GM12878 (cell line): ENCODE data around the gene PADI3. TPM values are rescaled to one million over a fixed set of nuclear protein-coding genes. Genes with fewer than 3 reads are reported as not detected.

Source experiments
- ATAC-seq: fragments of 200-7000 bp; cut with Tn5 transposase; 3 replicates; pipeline ENCODE4 v1.9.1; 2020; ENCODE audit warnings: mild to moderate bottlenecking, moderate library complexity
- BruUV-seq: library from RNA; stranded (reverse); fragments of 400-500 nt; replicated peaks from 2 replicates; lab custom pipeline; 2021; lab: Mats Ljungman, UMichigan
- CTCF ChIA-PET: fragments of 300-600 bp; sonication (Branson Sonifier 250); formaldehyde crosslinking; extraction: SDS; loops from one replicate; lab custom pipeline; 2021; ENCODE audit warnings: inconsistent platforms; lab: Yijun Ruan, JAX
- POLR2A ChIA-PET: fragments of 350-600 bp; formaldehyde crosslinking; extraction: SDS; loops from one replicate; lab custom pipeline; 2021; ENCODE audit warnings: inconsistent platforms; lab: Charles Lee
- RAD21 ChIA-PET: fragments of 300-600 bp; sonication (Branson Sonifier 250); formaldehyde crosslinking; loops from one replicate; lab custom pipeline; 2023; ENCODE audit warnings: antibody characterized with exemption; ENCODE audit not compliant: unreplicated experiment; lab: Charles Lee
- SMC1A ChIA-PET: fragments of 300-600 bp; sonication (Branson Sonifier 250); formaldehyde crosslinking; loops from one replicate; lab custom pipeline; 2023; ENCODE audit not compliant: unreplicated experiment, uncharacterized antibody; lab: Charles Lee
- DNase-seq: peaks from one replicate; pipeline ENCODE4 v3.0.0-alpha.2; 2011; ENCODE audit warnings: low read depth, low spot score
- FAIRE-seq: peaks from 3 replicates; lab custom pipeline; 2011; peaks lifted over from hg19 to GRCh38; lab: Jason Lieb, UNC
- H2AFZ ChIP-seq: 2 replicates; pipeline ENCODE4 v1.6.0; 2011; ENCODE audit warnings: low read depth, low read length, control low read depth; ENCODE audit not compliant: control insufficient read depth
- H3K27ac ChIP-seq: 2 replicates; pipeline ENCODE4 v1.5.1; 2011; ENCODE audit warnings: control low read depth; ENCODE audit not compliant: control insufficient read depth, insufficient read depth
- H3K27me3 ChIP-seq, 2 experiments: replicated peaks in 1 of 2; 2 replicates each; pipeline versions ENCODE4 v1.6.0 to v1.6.1; 2011; ENCODE audit warnings: low read length in 1 of 2; ENCODE audit not compliant: control insufficient read depth in 2 of 2, insufficient read depth in 2 of 2
- H3K36me3 ChIP-seq, 2 experiments: 2 replicates each; pipeline ENCODE4 v1.5.1; 2011; ENCODE audit warnings: low read length in 1 of 2; ENCODE audit not compliant: control insufficient read depth in 2 of 2, insufficient read depth in 2 of 2
- H3K4me1 ChIP-seq: 2 replicates; pipeline ENCODE4 v1.6.1; 2011; ENCODE audit warnings: mild to moderate bottlenecking, low read length, moderate library complexity, mixed read lengths; ENCODE audit not compliant: control insufficient read depth, insufficient read depth
- H3K4me2 ChIP-seq: 2 replicates; pipeline ENCODE4 v1.6.0; 2011; ENCODE audit warnings: control low read depth; ENCODE audit not compliant: control insufficient read depth, insufficient read depth
- H3K4me3 ChIP-seq: fragments of 200-600 bp; sonication (generic); 2 replicates; pipeline ENCODE4 v1.5.1; 2016
- H3K79me2 ChIP-seq: 2 replicates; pipeline ENCODE4 v1.6.0; 2011; ENCODE audit warnings: low read length; ENCODE audit not compliant: control insufficient read depth, insufficient read depth
- H3K9ac ChIP-seq: 2 replicates; pipeline ENCODE4 v1.8.0; 2011; ENCODE audit warnings: low read length, control low read depth, mixed read lengths; ENCODE audit not compliant: control insufficient read depth, insufficient read depth
- H3K9me3 ChIP-seq: replicated peaks from 3 replicates; pipeline ENCODE4 v1.5.1; 2011; ENCODE audit warnings: mild to moderate bottlenecking, low read length; ENCODE audit not compliant: control insufficient read depth, insufficient read depth
- H4K20me1 ChIP-seq: 2 replicates; pipeline ENCODE4 v1.6.0; 2011; ENCODE audit not compliant: control insufficient read depth, insufficient read depth
- WGBS: methylation state at CpG from one replicate; pipeline ENCODE4 v1.1.6; 2016; ENCODE audit warnings: low lambda C conversion rate; ENCODE audit not compliant: insufficient replicate concordance, insufficient coverage; ENCODE audit errors: missing lambda C conversion rate; 5-methylcytosine and 5-hydroxymethylcytosine counted together
- in situ Hi-C: fragments of 300-500 bp; cut with MboI; formaldehyde crosslinking; loops from 9 replicates; pipeline ENCODE4 v1.14.3; 2018; ENCODE audit warnings: mixed read lengths
- intact Hi-C: fragments of 100-400 bp; cut with micrococcal nuclease; formaldehyde crosslinking; loops from one replicate; pipeline ENCODE4 v1.14.2; 2022; ENCODE audit not compliant: unreplicated experiment
- polyA plus RNA-seq, 11 experiments: library from polyadenylated mRNA; depleted of rRNA in 4 of 11; unstranded in 6 of 11; stranded (reverse) in 5 of 11; fragments of >200 nt; fragmentation: Nextera tagmentation in 4 of 11; fragmentation: Illumina TruSeq in 1 of 11; extraction: Ambion mirVana in 4 of 11; extraction: Trizol in 1 of 11; gene quantifications; 1 replicate in 1 of 11; 2 replicates in 10 of 11; pipeline versions ENCODE4 v1.2.1 to v1.2.3, GENCODE V29; 2011 to 2016; ENCODE audit warnings: inconsistent platforms in 2 of 11, missing spikeins in 2 of 11, low read depth in 1 of 11
- total RNA-seq, 4 experiments: library from RNA; depleted of rRNA in 3 of 4; stranded (reverse); fragments of >200 nt in 3 of 4; fragmentation: Illumina TruSeq in 1 of 4; extraction: Trizol in 1 of 4; gene quantifications; 2 replicates each; pipeline versions ENCODE4 v1.2.1 to v1.2.3, GENCODE V29; 2013 to 2021
- TF ChIP-seq, protein P1 (sequence below): fragments of 450-650 bp; formaldehyde crosslinking; IDR thresholded peaks from 2 replicates; pipeline ENCODE4 v1.5.0; 2022; ENCODE audit warnings: mild to moderate bottlenecking, missing genetic modification characterization

Gene PADI3
- total and polyA plus RNA-seq, 10 of the 15 experiments (the other 5 are each of a cell fraction or from before 2014, with no cell fraction given), result 0.01 TPM; not detected in 9

GRCh38 chr1:17206196-17206595 is 42.7 kb upstream of the PADI3 start:
- Histone ChIP-seq H3K4me1 (peaks cover 14% of the 10 kb centered on the region), H3K36me3 (no peaks in the 10 kb centered on the region), H3K79me2 (no peaks in the 10 kb centered on the region), H3K9me3 (no peaks in the 10 kb centered on the region), H3K4me3 (no peak overlapping the region), H3K27ac (no peak overlapping the region), H3K4me2 (no peak overlapping the region), H3K9ac (no peak overlapping the region)
- SMC1A ChIA-PET, result interaction anchor here (2.1 to 2.8 kb wide), 3 partner anchors 65 to 81 kb away, joined by 14 to 26 read pairs (median 16); no protein-coding TSS in a partner anchor
- FAIRE-seq, result no peak
- RAD21 ChIA-PET, result interaction anchor here (0.6 to 2.8 kb wide), 5 partner anchors 29 to 83 kb away, joined by 3 to 37 read pairs (median 5); no protein-coding TSS in a partner anchor
- POLR2A ChIA-PET, result no interaction called here
- no peak for ATAC-seq
- DNase-seq, result no peak
- CTCF ChIA-PET, result interaction anchor here (1.1 to 3.4 kb wide), 6 partner anchors 30 to 234 kb away, joined by 3 to 24 read pairs (median 8); no protein-coding TSS in a partner anchor
- intact Hi-C loops, result no loop called here
- in situ Hi-C loops, result no loop called here
- TF ChIP-seq, protein P1, sequence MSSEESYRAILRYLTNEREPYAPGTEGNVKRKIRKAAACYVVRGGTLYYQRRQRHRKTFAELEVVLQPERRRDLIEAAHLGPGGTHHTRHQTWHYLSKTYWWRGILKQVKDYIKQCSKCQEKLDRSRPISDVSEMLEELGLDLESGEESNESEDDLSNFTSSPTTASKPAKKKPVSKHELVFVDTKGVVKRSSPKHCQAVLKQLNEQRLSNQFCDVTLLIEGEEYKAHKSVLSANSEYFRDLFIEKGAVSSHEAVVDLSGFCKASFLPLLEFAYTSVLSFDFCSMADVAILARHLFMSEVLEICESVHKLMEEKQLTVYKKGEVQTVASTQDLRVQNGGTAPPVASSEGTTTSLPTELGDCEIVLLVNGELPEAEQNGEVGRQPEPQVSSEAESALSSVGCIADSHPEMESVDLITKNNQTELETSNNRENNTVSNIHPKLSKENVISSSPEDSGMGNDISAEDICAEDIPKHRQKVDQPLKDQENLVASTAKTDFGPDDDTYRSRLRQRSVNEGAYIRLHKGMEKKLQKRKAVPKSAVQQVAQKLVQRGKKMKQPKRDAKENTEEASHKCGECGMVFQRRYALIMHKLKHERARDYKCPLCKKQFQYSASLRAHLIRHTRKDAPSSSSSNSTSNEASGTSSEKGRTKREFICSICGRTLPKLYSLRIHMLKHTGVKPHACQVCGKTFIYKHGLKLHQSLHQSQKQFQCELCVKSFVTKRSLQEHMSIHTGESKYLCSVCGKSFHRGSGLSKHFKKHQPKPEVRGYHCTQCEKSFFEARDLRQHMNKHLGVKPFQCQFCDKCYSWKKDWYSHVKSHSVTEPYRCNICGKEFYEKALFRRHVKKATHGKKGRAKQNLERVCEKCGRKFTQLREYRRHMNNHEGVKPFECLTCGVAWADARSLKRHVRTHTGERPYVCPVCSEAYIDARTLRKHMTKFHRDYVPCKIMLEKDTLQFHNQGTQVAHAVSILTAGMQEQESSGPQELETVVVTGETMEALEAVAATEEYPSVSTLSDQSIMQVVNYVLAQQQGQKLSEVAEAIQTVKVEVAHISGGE (CRISPR knock-in tag), result no peak
- TF ChIP-seq, all 136 proteins: peak for 0
- 45% methylated on average over 4 of the region's 4 CpGs for WGBS
- no TSS peak for BruUV-seq
- Histone ChIP-seq H2AFZ (no peak overlapping the region), H4K20me1 (no peaks in the 10 kb centered on the region), H3K27me3 (no peaks in the 10 kb centered on the region; a peak in 1 of 4 replicates)
